Sigmoid colon (tissue), 4 donors: ENCODE data around the gene MIGA2.

ENCODE experiments used
- EP300 ChIP-seq, 4 donors: sonication (generic); formaldehyde crosslinking; IDR thresholded peaks; one replicate each; pipeline ENCODE4 v1.6.1; 2017; ENCODE audit warnings: antibody characterized with exemption in 4 of 4
- POLR2A ChIP-seq, 2 donors: fragments of 450-650 bp; IDR thresholded peaks; one replicate each; pipeline ENCODE4 v1.6.1; 2016; ENCODE audit warnings: antibody characterized with exemption in 2 of 2, mild to moderate bottlenecking in 2 of 2, moderate library complexity in 2 of 2
- POLR2AphosphoS5 ChIP-seq, 4 donors: sonication (generic); formaldehyde crosslinking; IDR thresholded peaks; one replicate each; pipeline ENCODE4 v1.6.1; 2017; ENCODE audit warnings: antibody characterized with exemption in 4 of 4
- TF ChIP-seq, protein P1 (sequence below), 4 experiments: fragments of 450-650 bp in 3 of 4; fragments of 200-600 bp in 1 of 4; IDR thresholded peaks; one replicate each; pipeline ENCODE4 v1.5.1; 2016 to 2019; ENCODE audit warnings: antibody characterized with exemption in 4 of 4, mild to moderate bottlenecking in 3 of 4, moderate library complexity in 2 of 4

DNA sequence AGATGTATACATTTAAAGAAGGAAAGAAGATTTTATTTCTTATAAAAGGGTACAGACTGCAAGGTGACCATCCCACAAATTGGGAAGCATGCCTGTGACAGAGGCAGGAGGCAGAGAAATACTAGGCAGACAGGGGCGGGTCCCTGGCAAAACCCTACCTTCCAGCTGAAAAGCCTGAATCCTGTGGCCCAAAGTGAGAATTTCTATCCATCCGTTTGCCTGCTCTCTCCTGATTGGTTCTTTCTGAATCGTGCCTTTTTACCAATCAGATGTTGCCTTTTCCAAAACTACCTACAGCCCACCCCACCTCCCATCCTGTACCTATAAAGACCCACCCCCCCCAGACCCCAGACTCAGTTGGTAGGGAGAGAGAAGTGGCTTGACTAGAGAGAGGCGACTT is 4.9 kb upstream of the MIGA2 start:
- TF ChIP-seq, protein P1, sequence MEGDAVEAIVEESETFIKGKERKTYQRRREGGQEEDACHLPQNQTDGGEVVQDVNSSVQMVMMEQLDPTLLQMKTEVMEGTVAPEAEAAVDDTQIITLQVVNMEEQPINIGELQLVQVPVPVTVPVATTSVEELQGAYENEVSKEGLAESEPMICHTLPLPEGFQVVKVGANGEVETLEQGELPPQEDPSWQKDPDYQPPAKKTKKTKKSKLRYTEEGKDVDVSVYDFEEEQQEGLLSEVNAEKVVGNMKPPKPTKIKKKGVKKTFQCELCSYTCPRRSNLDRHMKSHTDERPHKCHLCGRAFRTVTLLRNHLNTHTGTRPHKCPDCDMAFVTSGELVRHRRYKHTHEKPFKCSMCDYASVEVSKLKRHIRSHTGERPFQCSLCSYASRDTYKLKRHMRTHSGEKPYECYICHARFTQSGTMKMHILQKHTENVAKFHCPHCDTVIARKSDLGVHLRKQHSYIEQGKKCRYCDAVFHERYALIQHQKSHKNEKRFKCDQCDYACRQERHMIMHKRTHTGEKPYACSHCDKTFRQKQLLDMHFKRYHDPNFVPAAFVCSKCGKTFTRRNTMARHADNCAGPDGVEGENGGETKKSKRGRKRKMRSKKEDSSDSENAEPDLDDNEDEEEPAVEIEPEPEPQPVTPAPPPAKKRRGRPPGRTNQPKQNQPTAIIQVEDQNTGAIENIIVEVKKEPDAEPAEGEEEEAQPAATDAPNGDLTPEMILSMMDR (IDR thresholded peaks at IDR 0.05), result no peak
- no peak for TF ChIP-seq POLR2AphosphoS5 (IDR thresholded peaks at IDR 0.05)
- TF ChIP-seq POLR2A (IDR thresholded peaks at IDR 0.05), result no peak
- no peak for TF ChIP-seq EP300 (IDR thresholded peaks at IDR 0.05)
